Measurements from ENCODE around the gene TMEM38B. TPM values are rescaled to one million over a fixed set of nuclear protein-coding genes. Genes with fewer than 3 reads are reported as not detected.

The TMEM38B gene
- total RNA-seq, 1 experiment from 2014 or later: 19.5 TPM

GRCh38 chr9:105678163-105678562 is 16.2 kb upstream of the TMEM38B start:
- H3K79me2 ChIP-seq (ENCODE audit: low read depth): no peaks in the 10 kb centered on the region
- ChIA-PET POLR2A (ENCODE audit: unreplicated experiment) (interaction anchor here (0.6 kb wide), 1 partner anchor 826 kb away, joined by 6 read pairs; no protein-coding TSS in a partner anchor), CTCF (no interaction called here)
- no peak overlapping the region for H3K4me2 ChIP-seq
- no peaks in the 10 kb centered on the region for H3K27me3 ChIP-seq (ENCODE audit: insufficient read depth, low read depth)
- no peak overlapping the region for H3K4me3 ChIP-seq
- H3K9me3 ChIP-seq (ENCODE audit: insufficient read depth, low read depth): no peaks in the 10 kb centered on the region
- H3K27ac ChIP-seq: no peak overlapping the region
- no peak overlapping the region for H2AFZ ChIP-seq
- H3K36me3 ChIP-seq (ENCODE audit: low read depth): no peaks in the 10 kb centered on the region
- intact Hi-C loops (cut with micrococcal nuclease; ENCODE audit: unreplicated experiment): no loop called here
- no peak for TF ChIP-seq EZH2 (IDR thresholded peaks at IDR 0.05; ENCODE audit: low read depth)
- TF ChIP-seq CTCF (conservative IDR thresholded peaks at IDR 0.05): no peak
- H4K20me1 ChIP-seq (ENCODE audit: insufficient read depth): no peaks in the 10 kb centered on the region
- no peaks in the 10 kb centered on the region for H3F3A ChIP-seq (ENCODE audit: insufficient read depth, low read depth)
- DNase-seq: no peak
- no peaks in the 10 kb centered on the region for H3K9me2 ChIP-seq (ENCODE audit: insufficient read depth)
- no peaks in the 10 kb centered on the region for H3K4me1 ChIP-seq (replicated peaks; ENCODE audit: insufficient read depth)
- no TSS peak for BruUV-seq (replicated peaks)

GRCh38 chr9:105678781-105679180 is 15.6 kb upstream of the TMEM38B start:
- no peaks in the 10 kb centered on the region for H3K27me3 ChIP-seq (ENCODE audit: insufficient read depth, low read depth)
- no peaks in the 10 kb centered on the region for H3K9me3 ChIP-seq (ENCODE audit: insufficient read depth, low read depth)
- H3F3A ChIP-seq (ENCODE audit: insufficient read depth, low read depth): no peaks in the 10 kb centered on the region
- no peak overlapping the region for H3K4me3 ChIP-seq
- CTCF ChIA-PET: no interaction called here
- intact Hi-C loops (cut with micrococcal nuclease; ENCODE audit: unreplicated experiment): no loop called here
- H2AFZ ChIP-seq: no peak overlapping the region
- no peak for DNase-seq
- TF ChIP-seq CTCF (conservative IDR thresholded peaks at IDR 0.05) (no peak), EZH2 (IDR thresholded peaks at IDR 0.05; ENCODE audit: low read depth) (no peak)
- H3K4me2 ChIP-seq: no peak overlapping the region
- no peaks in the 10 kb centered on the region for H4K20me1 ChIP-seq (ENCODE audit: insufficient read depth)
- H3K4me1 ChIP-seq (replicated peaks; ENCODE audit: insufficient read depth): no peaks in the 10 kb centered on the region
- H3K27ac ChIP-seq: no peak overlapping the region
- POLR2A ChIA-PET (ENCODE audit: unreplicated experiment): no interaction called here
- H3K36me3 ChIP-seq (ENCODE audit: low read depth): no peaks in the 10 kb centered on the region
- H3K79me2 ChIP-seq (ENCODE audit: low read depth): no peaks in the 10 kb centered on the region
- no peaks in the 10 kb centered on the region for H3K9me2 ChIP-seq (ENCODE audit: insufficient read depth)
- no TSS peak for BruUV-seq (replicated peaks)

GRCh38 chr9:105679257-105680022 is 14.9 kb upstream of the TMEM38B start:
- H3K36me3 ChIP-seq (ENCODE audit: low read depth): no peaks in the 10 kb centered on the region
- no peak overlapping the region for H3K4me2 ChIP-seq
- H3K79me2 ChIP-seq (ENCODE audit: low read depth): no peaks in the 10 kb centered on the region
- DNase-seq: no peak
- no peak overlapping the region for H3K4me3 ChIP-seq
- ChIA-PET POLR2A (ENCODE audit: unreplicated experiment) (no interaction called here), CTCF (no interaction called here)
- BruUV-seq (replicated peaks): no TSS peak
- no peaks in the 10 kb centered on the region for H4K20me1 ChIP-seq (ENCODE audit: insufficient read depth)
- H3K9me2 ChIP-seq (ENCODE audit: insufficient read depth): no peaks in the 10 kb centered on the region
- H3K27me3 ChIP-seq (ENCODE audit: insufficient read depth, low read depth): no peaks in the 10 kb centered on the region
- H3F3A ChIP-seq (ENCODE audit: insufficient read depth, low read depth): no peaks in the 10 kb centered on the region
- H3K27ac ChIP-seq: no peak overlapping the region
- H3K4me1 ChIP-seq (replicated peaks; ENCODE audit: insufficient read depth): no peaks in the 10 kb centered on the region
- H2AFZ ChIP-seq: no peak overlapping the region
- intact Hi-C loops (cut with micrococcal nuclease; ENCODE audit: unreplicated experiment): no loop called here
- no peaks in the 10 kb centered on the region for H3K9me3 ChIP-seq (ENCODE audit: insufficient read depth, low read depth)
- TF ChIP-seq EZH2 (IDR thresholded peaks at IDR 0.05; ENCODE audit: low read depth): no peak
- TF ChIP-seq CTCF (conservative IDR thresholded peaks at IDR 0.05): no peak

Data from PC-9 (cell line).